ENCODE measurements around the gene SLC16A7.

SLC16A7 gene

GRCh38 chr12:59695379-59695778 lies 99.5 kb downstream of the SLC16A7 start:
- ATAC-seq, result no peak
- no peak for TF ChIP-seq GLIS3 (CRISPR knock-in tag; IDR thresholded peaks at IDR 0.05)
- TF ChIP-seq TOX (CRISPR knock-in tag; IDR thresholded peaks at IDR 0.05; ENCODE audit: borderline replicate concordance), result no peak
- no peak for TF ChIP-seq ESRRG (CRISPR knock-in tag; IDR thresholded peaks at IDR 0.05)
- TF ChIP-seq ZC3H10 (CRISPR knock-in tag; IDR thresholded peaks at IDR 0.05), result no peak
- TF ChIP-seq TSHZ2 (CRISPR knock-in tag; IDR thresholded peaks at IDR 0.05), result no peak
- TF ChIP-seq ZNF565 (CRISPR knock-in tag; conservative IDR thresholded peaks at IDR 0.05; ENCODE audit: low read depth), result no peak

- no peak for TF ChIP-seq GLIS3 (CRISPR knock-in tag; IDR thresholded peaks at IDR 0.05)
- TF ChIP-seq BACH2 (CRISPR knock-in tag; IDR thresholded peaks at IDR 0.05; ENCODE audit: borderline replicate concordance), result no peak
- no peak for TF ChIP-seq ZFP3 (CRISPR knock-in tag; IDR thresholded peaks at IDR 0.05)
- TF ChIP-seq ISL1 (CRISPR knock-in tag; IDR thresholded peaks at IDR 0.05), result no peak
- TF ChIP-seq ZNF70 (CRISPR knock-in tag; IDR thresholded peaks at IDR 0.05), result no peak
- TF ChIP-seq ARNTL (CRISPR knock-in tag; IDR thresholded peaks at IDR 0.05; ENCODE audit: borderline replicate concordance, low read depth), result no peak
- no peak for TF ChIP-seq CREB5 (CRISPR knock-in tag; IDR thresholded peaks at IDR 0.05; ENCODE audit: low read depth)
- TF ChIP-seq ZNF8 (CRISPR knock-in tag; IDR thresholded peaks at IDR 0.05), result no peak
- TF ChIP-seq ZFP30 (CRISPR knock-in tag; IDR thresholded peaks at IDR 0.05), result no peak
- no peak for TF ChIP-seq ESRRG (CRISPR knock-in tag; IDR thresholded peaks at IDR 0.05)
- TF ChIP-seq ZC3H10 (CRISPR knock-in tag; IDR thresholded peaks at IDR 0.05), result no peak
- TF ChIP-seq TSHZ2 (CRISPR knock-in tag; IDR thresholded peaks at IDR 0.05), result no peak
- no peak for TF ChIP-seq PPARA (CRISPR knock-in tag; IDR thresholded peaks at IDR 0.05; ENCODE audit: borderline replicate concordance)
- no peak for TF ChIP-seq TOX (CRISPR knock-in tag; IDR thresholded peaks at IDR 0.05; ENCODE audit: borderline replicate concordance)
- no peak for TF ChIP-seq PATZ1 (CRISPR knock-in tag; IDR thresholded peaks at IDR 0.05; ENCODE audit: borderline replicate concordance)
- TF ChIP-seq POU6F1 (CRISPR knock-in tag; IDR thresholded peaks at IDR 0.05; ENCODE audit: borderline replicate concordance, low read depth), result no peak
- no peak for TF ChIP-seq TCF4 (CRISPR knock-in tag; IDR thresholded peaks at IDR 0.05; ENCODE audit: borderline replicate concordance)
- no peak for TF ChIP-seq OSR1 (CRISPR knock-in tag; IDR thresholded peaks at IDR 0.05)
- no peak for TF ChIP-seq SNAI2 (CRISPR knock-in tag; IDR thresholded peaks at IDR 0.05)
- TF ChIP-seq CSRNP3 (CRISPR knock-in tag; IDR thresholded peaks at IDR 0.05), result no peak
- ATAC-seq, result no peak
These were observed 102.8 kb downstream of the SLC16A7 start for GRCh38 chr12:59698600-59698999.
